SU-DHL-6 (cell line): ENCODE measurements around the gene ABCA5.

Source experiments
- CTCF ChIP-seq: fragments of 200-600 bp; sonication (generic); IDR thresholded peaks from one replicate; pipeline ENCODE4 v1.5.1; 2017; ENCODE audit warnings: antibody characterized with exemption, mild to moderate bottlenecking, low read length, moderate library complexity; ENCODE audit not compliant: insufficient read depth, poor library complexity, severe bottlenecking
- EZH2phosphoT487 ChIP-seq: fragments of 200-600 bp; sonication (generic), shearing (Covaris generic); conservative IDR thresholded peaks from 2 replicates; pipeline ENCODE4 v1.6.1; 2018; ENCODE audit warnings: mild to moderate bottlenecking, antibody characterized with exemption, low read length, moderate library complexity, mixed read lengths

GRCh38 chr17:69346766-69347165, 19.8 kb upstream of the ABCA5 start:
- no peak for TF ChIP-seq CTCF
- no peak for TF ChIP-seq EZH2phosphoT487
